GM18873 (cell line): ENCODE measurements around the gene COL1A2.

ENCODE experiments used
- ATAC-seq: cut with Tn5 transposase; IDR thresholded peaks from one replicate; pipeline ENCODE4 v1.9.1; 2021; ENCODE audit warnings: mild to moderate bottlenecking, moderate library complexity, moderate number of reproducible peaks; ENCODE audit not compliant: unreplicated experiment, low FRiP score

The COL1A2 gene

GRCh38 chr7:94406696-94407095 lies 12.0 kb downstream of the COL1A2 start:
- no peak for ATAC-seq

DNA sequence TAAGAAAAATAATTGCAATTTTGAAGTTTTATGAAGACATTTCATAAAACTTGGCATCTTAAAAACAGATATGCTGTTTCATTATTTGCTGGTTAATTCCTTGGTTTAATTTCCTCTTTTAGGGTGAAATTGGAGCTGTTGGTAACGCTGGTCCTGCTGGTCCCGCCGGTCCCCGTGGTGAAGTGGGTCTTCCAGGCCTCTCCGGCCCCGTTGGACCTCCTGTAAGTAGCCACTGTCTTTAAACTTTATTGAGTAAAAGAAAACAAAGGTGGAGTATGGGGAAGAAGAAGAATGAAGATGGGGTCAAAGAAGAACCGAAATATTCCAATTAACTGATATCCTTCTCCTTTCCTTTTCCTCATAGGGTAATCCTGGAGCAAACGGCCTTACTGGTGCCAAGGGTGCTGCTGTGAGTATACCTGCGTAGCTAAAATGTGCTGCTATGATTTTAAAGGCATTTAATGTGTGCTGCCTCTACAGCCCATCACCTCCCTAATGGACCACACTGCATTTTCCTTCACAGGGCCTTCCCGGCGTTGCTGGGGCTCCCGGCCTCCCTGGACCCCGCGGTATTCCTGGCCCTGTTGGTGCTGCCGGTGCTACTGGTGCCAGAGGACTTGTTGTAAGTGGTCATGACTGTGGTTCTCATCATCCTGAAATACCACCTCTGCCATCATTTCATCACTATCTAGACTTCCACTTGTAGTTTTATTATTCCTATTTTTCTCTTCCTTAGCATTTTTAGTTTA lies 14.7 kb downstream of the COL1A2 start:
- ATAC-seq: no peak

GRCh38 chr7:94410413-94411187 lies 15.9 kb downstream of the COL1A2 start:
- no peak for ATAC-seq

GRCh38 chr7:94411188-94411466 lies 16.4 kb downstream of the COL1A2 start:
- ATAC-seq: no peak

DNA sequence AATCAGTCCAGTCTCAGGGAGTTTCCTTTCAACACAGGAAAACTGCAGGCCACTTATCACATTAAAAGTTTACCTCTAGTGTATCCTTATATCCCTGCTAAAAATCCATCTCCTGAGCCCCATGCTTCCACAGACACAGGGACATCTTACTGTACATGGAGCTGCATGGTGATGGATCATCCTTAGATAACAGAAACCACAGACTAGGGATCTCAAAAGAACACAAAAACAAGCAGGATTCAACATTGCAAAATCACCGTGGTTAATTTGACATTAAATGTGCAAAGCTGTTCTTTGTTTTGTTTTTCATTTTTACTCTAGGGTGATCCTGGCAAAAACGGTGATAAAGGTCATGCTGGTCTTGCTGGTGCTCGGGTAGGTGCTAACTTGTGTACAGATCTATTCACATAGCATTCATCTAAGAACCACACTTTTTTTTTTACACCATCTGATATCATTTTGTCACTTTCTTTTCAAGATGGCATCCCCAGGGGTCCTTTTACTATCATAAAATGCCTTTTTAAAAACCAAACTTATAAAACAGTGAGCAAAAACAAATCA lies 18.1 kb downstream of the COL1A2 start:
- ATAC-seq: no peak

DNA sequence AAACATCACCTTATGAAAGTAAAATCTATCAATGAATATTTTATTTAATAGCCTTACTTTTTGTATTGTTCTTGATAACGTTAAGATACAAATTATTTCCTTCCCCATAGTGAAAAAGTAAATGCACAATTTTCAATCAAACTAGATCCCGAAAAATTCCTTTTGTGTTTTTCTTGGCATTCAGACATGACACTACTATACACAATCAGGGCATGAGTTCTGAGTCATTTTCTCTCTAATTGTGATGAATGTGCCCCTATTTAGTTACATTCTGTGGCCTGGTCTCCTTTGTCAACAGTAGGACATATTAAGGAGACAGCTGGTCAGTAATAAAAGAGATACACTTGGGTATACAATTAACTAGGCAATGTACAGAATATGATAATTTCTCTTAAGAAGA lies 19.8 kb downstream of the COL1A2 start:
- no peak for ATAC-seq

DNA sequence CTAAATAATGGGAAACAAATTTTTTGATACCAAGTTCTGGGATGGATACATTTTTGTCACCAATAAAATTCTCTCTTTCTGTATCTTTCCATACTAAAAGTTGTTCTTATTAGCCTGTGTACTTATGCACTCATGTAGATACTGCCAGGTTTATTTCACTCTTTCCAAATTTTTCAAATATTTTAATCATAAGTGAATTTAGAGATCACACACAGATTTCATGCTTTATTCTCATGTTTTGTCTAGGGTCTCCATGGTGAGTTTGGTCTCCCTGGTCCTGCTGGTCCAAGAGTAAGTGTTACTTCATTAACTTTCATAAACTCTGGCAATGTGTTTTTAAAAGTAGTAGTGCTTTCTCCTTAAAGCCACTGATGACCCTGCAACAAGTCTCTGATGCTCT lies 20.3 kb downstream of the COL1A2 start:
- no peak for ATAC-seq

DNA sequence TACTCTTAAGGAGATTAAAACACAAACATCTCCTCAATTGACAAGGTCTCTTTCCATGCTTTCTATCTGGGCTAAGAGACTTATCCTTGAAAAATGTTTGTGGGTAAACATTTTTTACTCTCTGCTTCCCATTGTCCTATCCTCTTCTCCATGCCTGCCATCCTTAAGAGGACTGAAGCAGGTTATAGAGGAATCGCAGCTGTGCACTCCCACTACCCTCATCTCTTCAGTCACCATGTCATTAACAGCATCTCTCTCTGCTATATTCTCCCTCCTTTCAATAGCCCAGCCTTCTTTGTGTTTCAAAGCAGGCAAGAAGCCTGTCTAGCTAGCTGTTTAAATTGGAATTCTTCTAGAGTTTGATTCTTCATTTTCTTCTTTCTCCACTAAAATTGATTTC lies 22.6 kb downstream of the COL1A2 start:
- no peak for ATAC-seq

DNA sequence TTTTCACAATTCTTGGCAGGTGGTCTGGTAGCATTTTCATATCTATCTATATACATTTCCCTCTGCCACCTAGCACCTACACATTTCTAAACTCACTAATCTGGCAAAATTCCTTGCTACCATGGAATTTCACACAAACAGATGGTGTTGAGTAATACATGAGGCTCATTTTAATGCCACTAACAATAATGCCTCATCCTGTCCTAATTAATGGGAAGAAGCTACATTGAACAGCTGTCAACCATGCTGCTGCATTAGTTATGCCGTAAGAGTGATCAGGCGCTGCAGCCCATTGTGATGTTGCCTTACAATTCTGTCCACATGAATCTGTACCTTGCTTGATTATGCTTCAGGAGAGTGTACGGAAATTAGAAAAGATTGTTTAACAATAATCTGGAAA lies 23.2 kb downstream of the COL1A2 start:
- no peak for ATAC-seq

DNA sequence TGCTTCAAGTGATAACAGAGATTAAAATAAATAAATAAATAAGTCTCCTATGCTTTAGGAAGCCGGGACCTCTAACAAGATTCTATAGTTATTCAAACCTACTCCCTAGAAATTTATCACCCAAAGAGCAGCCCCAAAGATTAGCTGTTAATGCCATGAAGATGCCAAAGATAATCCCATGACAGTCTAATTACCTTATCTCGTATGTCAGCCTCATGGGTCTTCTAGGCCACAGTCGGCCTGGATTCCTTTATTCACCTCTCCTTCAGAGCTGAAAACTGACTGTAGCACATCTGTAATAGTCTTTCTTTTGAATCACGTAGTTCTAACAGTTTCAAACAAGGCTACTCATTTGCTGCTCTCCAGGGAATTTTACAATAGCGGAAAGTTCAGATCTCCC lies 24.2 kb downstream of the COL1A2 start:
- no peak for ATAC-seq

GRCh38 chr7:94420328-94420727 lies 25.6 kb downstream of the COL1A2 start:
- ATAC-seq: no peak

DNA sequence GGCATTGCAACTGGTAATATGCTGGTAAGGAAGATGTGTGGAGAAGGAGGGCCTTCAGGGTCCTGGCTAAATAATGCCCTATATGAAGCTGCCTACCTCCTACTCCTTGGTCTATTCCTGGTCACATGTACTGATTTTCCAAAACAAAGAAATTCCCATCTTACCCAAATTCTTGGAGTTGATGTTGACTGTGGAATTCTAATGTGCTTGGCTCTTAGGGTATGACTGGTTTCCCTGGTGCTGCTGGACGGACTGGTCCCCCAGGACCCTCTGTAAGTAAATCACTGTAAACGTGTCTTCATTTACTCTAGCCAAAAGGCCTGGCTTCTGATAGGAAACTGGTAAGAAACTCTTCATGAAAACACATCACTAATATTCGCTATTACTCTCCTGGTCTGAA lies 27.0 kb downstream of the COL1A2 start:
- ATAC-seq: no peak

GRCh38 chr7:94422136-94422535 lies 27.4 kb downstream of the COL1A2 start:
- no peak for ATAC-seq

DNA sequence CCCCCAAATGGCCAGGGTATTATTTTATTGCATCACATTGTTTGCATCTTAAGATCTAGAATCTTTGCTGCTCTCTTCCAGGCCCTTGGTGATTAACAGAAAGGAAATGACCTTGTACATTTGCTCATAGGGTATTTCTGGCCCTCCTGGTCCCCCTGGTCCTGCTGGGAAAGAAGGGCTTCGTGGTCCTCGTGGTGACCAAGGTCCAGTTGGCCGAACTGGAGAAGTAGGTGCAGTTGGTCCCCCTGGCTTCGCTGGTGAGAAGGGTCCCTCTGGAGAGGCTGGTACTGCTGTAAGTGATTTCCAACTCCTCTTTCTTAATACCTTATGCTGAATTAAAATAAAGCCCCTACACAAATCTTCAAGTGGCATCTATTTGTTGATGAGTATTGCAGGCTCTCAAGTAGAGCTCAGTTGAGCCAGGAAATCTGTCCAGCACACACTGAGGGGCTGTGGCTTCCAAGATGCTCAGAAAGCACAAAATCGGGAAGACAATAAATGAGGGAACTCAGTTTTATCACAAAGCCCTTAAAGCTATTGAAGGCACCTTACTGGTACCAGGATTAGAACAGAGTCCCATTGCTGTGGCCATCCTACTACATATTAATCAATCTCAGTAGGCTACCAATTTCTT lies 28.2 kb downstream of the COL1A2 start:
- ATAC-seq: no peak

DNA sequence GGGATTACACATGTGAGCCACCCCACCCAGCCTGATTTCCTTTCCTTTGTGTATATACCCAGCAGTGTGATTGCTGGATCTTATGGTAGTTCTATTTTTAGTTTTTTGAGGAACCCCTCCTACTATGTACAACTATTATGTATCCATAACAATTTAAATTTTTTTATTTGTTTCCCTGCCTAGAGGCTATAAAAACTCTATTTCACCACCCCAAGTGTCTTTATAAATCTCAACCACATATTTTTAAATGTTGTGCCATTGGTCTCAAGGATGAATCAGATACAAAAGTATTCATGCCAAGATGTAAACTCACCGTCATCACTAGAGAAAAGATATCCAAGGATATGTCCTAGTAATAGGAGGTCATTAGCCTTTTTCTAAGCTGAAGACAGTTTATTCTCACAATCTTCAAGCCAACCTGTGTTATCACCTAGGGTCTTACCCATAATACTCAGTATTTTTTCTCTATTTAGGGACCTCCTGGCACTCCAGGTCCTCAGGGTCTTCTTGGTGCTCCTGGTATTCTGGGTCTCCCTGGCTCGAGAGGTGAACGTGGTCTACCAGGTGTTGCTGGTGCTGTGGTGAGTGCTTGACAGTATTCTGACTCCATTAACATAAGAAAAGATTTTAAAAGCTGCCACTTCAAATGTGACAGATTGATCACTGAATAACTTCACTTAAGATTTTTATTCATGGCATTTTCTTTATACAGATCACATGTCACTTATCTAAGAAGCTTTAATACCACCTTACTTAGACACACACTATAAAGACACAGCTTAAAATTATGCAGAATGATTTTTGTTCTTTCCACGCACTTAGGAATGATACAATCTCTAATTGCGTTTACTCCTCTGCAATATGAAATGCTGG lies 29.4 kb downstream of the COL1A2 start:
- no peak for ATAC-seq

DNA sequence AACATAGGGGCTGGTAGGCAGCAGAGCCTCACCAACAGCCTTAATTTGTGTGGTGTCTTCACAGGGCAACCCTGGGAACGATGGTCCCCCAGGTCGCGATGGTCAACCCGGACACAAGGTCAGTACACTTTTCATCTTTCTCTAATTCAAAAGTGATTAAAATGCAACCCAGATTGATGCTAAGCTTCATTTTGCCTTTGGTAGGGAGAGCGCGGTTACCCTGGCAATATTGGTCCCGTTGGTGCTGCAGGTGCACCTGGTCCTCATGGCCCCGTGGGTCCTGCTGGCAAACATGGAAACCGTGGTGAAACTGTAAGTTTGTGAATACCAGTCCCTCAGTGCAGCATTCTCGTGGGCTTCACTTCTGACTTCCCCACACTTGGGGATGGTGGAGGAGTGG lies 30.9 kb downstream of the COL1A2 start:
- no peak for ATAC-seq

DNA sequence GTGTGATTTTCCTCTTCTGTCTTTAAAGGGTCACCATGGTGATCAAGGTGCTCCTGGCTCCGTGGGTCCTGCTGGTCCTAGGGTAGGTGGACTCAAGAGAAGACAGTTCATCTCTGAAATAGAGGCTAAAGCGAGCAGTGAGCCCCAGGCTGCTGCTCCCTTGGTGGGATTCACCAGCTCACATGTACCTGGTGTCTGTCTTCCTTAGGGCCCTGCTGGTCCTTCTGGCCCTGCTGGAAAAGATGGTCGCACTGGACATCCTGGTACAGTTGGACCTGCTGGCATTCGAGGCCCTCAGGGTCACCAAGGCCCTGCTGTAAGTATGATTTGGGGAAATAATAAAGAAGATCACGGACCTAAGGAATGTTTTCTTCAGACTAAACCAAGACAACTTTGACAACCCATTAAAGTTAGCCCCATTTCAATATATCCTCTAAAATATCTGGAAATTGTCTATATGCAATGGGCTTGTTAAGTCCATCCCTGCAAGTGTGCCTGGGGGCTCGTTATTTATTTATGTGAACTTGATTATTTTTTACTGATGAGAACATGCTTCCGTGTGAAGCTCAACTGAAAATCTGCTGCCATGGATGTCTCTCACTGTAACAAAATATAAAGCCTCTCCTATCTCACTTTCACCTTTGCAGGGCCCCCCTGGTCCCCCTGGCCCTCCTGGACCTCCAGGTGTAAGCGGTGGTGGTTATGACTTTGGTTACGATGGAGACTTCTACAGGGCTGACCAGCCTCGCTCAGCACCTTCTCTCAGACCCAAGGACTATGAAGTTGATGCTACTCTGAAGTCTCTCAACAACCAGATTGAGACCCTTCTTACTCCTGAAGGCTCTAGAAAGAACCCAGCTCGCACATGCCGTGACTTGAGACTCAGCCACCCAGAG lies 32.5 kb downstream of the COL1A2 start:
- ATAC-seq: no peak

- ATAC-seq: no peak
Observed at GRCh38 chr7:94429153-94429552, 34.5 kb downstream of the COL1A2 start.

- no peak for ATAC-seq
Observed at GRCh38 chr7:94431176-94431575, 36.5 kb downstream of the COL1A2 start.
